IPS-11a (cell line): ENCODE measurements around the gene ANP32A.
"Not testable (repeated sequence)": the region's sequence is repeated elsewhere in the genome, so short reads cannot be mapped to it uniquely, and the experiment has no call there.

Experiments used
- H3K4me3 ChIP-seq: one replicate; pipeline ENCODE4 v1.5.1; 2013; ENCODE audit warnings: low read depth, low read length, control low read depth

Gene ANP32A

DNA sequence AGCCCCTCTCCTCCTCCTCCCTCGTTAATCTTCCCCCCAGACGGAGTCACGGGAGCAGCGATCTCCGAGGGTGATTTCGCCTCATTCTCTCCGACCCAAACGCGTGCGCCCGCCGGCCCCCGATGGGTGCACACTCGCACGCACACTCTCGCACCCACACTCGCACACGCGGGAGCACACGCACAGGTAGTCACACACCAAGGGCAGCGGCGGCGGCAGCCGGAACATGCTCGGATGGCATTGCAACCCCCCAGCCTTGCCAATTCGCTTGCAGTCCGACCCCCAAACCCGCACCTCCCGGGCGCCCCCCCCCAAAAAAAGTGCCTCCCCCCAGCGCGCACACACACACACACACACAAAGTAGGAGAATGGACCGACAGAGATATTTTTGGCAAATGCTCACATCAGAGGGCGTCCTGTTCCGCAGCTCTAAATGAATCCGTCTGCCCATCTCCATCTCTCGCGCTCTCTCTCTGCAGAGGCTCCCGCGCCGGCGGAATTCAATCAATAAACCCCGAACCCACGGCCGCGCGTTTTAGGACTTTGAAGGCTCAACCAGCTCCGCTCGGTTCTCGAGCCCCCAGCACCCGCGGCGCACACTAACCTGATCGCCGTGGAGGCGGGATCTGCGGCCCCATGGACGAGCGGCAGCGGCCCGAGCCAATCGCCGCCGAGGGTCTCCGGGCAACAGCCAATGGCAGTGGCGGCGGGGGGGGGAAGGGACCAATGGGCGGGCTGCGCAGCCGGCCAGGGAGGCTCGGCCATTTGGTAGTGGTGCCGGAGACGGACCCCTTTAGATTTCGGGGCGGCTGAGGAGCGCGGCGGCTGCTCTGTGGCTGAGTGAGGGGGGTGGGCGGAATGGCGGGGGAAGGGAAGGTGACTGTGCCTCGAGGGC lies at the start of gene ANP32A:
Gene ANP32A (minus strand): TSS at position 601 of the 895 bp plus-strand sequence. CDS start 144 bp downstream, at position 457.
- H3K4me3 ChIP-seq = peak within 1 kb of the TSS; percentile 89

DNA sequence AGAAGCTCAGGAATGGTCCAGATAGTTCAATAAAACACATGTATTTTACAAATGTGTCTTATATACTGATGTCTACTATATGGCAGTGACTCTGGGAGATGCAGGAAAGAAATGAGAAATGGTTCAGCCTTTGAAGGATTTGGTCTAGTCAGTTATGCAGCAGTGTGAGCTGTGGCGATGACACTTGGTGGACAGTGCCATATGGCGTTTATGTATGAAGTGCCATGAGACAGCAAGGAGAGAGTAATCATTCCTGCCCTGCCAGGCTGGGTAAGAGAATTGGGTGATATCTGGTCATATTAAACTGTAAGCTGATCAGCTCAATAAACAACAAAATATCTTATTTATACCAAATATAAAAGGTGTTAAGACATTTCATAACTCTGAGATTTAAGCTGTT lies 47.6 kb upstream of the ANP32A start:
- no peak overlapping the region for H3K4me3 ChIP-seq

DNA sequence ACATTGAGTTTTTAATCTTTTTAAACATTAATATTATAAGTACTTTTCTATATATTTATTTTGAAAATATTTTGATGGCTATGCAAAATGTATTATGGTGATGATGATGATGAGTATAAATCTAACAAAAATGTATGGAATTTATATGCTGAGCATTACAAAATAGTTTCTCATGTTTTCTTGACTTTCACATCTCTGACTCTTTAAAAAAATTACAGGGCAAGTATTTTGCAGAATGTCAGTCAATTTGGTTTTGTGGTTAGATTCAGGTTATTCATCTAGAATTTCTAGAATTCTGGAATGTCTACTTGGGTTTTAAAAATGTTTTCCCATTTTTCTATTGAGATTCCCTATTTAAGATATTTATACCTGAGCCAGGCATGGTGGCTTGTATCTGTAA lies 41.7 kb upstream of the ANP32A start:
- H3K4me3 ChIP-seq = no peak overlapping the region

DNA sequence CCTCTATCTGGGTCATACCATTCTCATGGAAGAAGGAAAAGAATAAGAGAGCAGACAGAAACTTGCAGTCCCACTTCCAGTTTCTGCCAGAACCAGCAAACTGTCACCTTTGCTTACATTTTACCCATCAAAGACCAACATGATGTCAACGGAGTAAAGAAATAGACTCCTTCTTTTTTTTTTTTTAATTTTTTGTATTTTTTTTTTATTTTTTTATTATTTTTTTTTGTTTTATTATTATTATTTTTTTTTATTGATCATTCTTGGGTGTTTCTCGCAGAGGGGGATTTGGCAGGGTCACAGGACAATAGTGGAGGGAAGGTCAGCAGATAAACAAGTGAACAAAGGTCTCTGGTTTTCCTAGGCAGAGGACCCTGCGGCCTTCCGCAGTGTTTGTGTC lies 38.0 kb upstream of the ANP32A start:
- H3K4me3 ChIP-seq = not testable (repeated sequence)

DNA sequence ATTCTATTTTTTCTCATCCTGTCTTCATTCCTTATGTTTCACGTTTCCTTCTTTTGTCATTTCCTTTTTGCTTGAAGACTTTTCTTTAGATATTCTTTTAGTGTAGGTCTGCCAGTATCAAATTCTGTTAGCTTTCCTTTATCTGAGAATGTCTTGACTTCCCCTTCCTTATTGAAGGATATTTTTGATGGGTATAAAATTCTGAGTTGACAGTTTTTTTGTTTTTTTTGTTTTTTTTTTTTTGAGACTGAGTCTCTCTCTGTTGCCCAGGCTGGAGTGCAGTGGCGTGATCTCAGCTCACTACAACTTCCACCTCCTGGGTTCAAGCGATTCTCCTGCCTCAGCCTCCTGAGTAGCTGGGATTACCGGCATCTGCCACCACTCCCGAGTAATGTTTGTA lies 36.7 kb upstream of the ANP32A start:
- not testable (repeated sequence) for H3K4me3 ChIP-seq

DNA sequence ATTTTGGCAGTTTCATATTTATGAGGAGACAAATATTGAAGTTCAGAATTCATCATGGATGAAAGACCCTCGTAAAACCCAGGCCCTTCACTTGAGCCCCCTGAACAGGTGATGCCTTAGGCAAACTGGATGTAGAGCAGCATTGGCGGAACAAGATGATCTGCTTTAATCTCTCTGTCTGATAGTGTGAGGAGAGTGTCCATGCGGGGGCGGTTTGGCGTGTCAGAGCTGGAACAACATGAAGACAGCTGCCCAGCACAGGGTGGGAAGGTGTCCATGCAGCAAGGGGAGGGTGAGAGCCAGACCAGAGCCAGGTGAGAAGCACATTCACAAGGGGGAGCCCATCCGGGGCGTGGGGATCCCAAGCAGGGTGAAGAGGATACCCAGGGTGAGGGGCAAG lies 31.8 kb upstream of the ANP32A start:
- no peak overlapping the region for H3K4me3 ChIP-seq

DNA sequence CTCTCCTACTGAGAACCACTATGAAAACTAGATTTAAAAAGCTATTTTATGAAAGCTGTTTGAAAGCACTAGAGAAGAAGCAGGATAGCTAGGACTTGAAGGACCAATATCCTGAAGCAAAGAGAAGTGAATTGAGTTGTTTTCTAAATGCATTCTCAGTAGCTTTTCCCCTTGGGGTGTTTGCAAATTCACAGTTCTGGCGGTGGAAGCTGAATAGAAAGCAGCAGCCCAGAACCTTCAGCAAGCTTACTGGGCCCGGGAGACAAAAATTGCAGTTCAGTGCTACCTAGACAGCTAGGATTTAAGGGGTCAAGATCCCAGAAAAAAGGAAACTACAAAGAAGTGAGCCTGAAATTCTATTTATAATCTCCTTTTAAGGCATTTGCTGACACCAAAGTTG lies 31.3 kb upstream of the ANP32A start:
- H3K4me3 ChIP-seq = no peak overlapping the region

DNA sequence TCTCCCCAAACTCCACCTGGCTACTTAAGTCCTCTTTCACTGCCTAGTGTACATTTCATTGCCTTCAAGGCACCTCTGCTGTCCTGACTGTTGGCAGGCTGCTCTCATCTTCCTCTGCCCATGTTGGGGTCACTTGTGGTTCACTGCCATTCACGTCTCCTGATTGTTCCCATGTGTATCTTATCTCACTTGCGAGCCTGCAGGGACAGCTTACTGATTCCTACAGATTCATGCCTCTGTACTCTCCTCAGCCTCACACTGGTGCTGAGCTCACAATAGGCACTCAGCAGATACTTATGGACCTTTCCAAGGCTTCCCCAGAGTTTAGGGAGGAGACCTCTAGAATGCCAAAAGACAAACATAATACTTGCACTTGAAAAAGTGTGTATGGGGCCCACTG lies 28.8 kb upstream of the ANP32A start:
- no peak overlapping the region for H3K4me3 ChIP-seq

DNA sequence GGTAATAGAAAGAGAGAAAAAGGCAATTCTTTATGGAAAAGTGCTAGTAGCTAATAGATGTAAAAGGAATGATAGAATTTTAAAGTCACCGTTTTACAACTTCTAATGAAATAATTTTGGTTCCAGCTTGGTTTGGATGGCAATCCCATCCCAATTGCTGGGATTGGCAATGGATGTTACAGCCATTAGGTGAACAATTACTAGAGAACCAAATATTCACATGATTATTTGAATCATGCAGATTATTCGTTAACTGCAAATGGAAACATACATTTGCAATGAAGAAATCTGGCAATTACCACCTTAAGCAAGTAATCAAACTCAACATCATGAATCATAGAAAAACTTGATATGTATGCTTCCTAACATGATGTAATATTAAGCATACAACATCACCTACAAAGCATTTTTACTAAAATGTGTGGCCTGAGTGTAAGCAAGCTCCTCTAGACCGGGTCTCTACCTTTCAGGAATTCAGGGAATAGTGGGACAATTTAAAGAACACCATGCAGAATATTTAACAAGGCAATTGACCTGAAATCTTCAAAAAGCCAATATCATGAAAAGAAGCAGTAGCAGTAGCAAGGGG lies 26.2 kb upstream of the ANP32A start:
- H3K4me3 ChIP-seq = no peak overlapping the region

DNA sequence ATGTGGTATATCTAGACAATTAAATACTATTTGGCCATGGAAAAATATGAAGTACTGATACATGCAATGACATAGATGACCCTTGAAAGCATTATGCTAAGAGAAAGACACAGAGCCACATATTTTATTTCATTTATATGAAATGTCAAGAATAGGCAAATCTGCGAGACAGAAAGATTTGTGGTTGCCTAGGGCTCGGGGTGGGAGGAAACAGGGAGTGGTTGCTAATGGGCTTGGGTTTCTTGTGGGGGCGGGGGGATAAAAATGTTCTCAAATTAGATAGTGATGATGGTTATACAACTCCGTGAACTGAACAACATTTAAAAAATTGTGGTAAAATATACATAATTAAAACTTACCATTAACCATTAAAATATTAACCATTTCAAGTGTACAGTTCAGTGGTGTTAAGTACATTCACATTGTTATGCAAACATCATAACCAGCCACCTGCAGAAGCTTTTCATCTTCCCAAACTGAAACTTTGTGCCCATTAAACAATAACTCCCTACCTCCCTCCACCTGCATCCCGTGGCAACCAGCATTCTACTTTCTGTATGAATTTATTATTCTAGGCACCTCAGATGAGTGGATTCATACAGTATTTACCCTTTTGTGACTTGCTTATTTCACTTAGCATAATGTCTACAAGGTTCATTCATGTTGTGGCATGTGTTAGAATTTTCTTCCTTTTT lies 24.3 kb upstream of the ANP32A start:
- no peak overlapping the region for H3K4me3 ChIP-seq

DNA sequence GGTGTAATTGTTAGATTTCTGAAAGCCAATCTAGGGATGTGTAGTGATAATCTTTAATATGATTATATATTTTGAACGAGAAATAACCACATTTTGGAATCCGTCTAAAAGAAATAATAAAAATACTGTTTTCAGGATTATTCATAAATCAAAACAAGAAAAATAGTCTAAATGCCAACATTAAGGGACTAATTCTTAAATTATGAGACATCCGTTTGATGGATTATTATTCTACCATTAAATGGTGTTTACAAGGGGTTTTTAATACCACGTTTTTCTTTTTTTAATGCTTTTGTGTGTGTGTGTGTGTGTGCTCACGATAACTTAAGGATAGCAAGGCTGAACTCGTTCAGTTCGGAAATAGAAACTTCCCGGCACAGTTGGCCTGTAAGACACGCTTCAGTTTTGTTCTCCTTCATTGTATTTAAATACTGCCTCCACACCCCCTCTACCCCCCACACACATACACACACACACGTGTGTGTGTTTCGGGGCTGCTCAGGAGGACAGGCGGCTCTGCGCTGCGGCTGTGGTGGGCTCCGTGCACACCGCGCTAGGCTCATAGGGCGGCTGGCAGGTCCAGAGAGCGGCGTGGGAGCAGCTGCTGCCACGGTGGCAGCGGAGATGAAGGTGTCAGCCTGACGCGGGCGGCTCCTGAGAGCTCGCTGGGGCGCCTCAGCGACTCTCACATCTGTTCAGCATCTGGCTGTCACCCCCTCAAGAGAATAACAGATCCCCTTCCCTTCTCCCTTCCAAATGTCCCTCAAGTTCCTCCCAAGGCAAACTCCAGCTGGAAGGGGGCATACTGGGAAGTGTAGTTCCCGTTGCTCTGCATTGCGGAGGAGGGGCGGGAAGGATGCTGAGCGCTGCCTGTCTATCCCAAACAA lies 23.0 kb upstream of the ANP32A start:
- peak overlapping the region; percentile 57 for H3K4me3 ChIP-seq

DNA sequence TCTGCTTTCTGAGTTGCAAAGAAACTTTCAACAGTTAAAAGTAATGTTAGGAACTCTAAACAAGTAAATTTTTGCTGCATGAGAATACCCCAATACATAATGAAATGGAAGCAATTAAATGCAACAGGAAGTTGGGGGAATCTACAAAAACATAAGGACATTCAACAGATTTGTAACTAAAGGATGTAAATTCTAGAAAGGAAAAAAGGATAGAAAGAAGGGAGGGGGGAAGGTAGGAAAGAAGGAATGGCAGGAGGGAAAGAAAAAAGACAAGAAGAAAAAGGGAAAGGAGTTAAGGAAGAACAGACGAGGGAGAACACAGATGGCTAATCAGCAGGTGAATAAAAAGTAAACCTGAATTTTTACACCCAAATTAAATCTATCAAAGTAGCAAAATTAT lies 22.3 kb upstream of the ANP32A start:
- H3K4me3 ChIP-seq = no peak overlapping the region

DNA sequence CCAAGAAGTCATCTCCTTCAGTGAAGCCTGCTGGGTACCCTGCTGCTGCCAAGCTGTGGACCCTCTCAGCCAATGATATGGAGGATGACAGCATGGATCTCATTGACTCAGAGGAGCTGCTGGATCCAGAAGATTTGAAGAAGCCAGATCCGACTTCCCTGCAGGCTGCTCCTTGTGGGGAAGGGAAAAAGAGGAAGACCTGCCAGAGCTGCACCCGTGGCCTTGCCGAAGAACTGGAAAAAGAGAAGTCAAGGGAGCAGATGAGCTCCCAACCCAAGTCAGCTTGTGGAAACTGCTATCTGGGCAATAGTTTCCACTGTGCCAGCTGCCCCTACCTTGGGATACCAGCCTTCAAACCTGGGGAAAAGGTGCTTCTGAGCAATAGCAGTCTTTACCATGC lies 13.7 kb upstream of the ANP32A start:
- no peak overlapping the region for H3K4me3 ChIP-seq

DNA sequence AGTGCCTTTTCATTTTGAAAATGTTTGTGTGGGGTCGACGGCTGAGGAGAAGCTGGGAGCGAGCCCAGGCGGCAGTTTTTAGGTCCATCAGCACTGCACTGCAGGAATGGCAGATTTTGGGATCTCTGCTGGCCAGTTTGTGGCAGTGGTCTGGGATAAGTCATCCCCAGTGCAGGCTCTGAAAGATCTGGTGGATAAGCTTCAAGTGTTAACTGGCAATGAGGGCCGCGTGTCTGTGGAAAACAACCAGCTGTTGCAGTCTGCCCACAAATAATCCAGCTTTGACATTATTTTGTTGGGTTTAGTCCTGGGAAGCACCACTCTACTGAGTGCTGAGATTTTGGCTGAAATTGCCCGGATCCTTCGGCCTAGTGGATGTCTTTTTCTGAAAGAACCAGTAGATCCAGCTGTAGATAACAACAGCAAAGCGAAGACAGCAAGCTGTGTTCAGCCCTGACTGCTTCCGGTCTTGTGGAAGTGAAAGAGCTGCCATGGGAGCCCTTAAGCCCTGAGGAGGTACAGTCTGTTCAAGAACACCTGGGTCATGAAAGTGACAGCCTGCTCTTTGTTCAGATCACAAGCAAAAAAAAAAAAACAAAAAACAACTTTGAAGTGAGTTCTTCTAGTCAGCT lies 13.1 kb upstream of the ANP32A start:
- H3K4me3 ChIP-seq = no peak overlapping the region

DNA sequence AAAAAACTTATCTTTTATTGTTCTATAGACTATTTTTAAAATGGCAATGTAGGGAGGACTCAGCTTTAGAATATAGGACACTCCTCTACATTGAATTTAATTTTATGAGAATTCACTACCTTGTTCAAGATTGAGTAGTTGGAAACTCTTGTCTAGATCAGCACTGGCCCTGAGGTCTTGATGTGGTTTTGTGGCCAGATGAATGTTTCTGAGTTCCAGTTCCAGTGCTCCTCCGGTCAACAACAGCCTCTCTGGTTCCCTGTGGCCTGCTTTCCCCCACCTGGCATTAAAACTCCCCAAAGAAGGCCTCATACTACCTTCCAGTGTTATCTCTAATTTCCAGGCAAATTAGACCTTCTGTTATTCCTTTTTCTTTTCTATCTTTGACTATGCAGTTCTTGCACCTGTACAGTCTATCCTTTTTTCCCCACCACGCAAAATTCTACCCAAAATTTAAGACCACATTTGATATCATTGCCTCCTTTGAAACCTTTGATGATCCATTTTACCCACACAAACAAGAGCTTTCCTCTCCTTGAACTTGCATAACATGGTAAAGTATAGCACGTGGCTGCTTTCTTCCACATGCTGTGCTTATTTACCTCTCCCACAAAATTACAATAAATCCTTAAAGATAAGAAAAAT lies 9.6 kb upstream of the ANP32A start:
- no peak overlapping the region for H3K4me3 ChIP-seq

DNA sequence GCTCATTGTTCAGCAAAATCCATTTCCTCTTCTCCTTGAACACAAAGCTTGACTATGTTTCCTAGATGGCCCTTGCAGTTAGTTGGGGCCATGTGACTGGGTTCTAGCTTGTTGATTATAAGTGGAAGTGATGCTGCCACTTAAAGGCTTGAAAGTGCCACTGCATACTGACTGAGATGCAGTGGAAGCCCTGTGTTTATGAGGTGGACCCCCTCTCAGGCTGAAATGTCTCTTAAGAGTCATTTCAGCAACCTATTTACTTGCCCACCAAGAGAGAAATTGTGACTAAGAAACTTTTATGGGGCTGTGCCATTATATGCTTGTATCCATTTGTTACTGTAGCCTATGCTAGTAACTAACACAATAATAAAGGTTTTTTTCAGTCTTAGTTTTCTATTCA lies 8.4 kb upstream of the ANP32A start:
- no peak overlapping the region for H3K4me3 ChIP-seq

DNA sequence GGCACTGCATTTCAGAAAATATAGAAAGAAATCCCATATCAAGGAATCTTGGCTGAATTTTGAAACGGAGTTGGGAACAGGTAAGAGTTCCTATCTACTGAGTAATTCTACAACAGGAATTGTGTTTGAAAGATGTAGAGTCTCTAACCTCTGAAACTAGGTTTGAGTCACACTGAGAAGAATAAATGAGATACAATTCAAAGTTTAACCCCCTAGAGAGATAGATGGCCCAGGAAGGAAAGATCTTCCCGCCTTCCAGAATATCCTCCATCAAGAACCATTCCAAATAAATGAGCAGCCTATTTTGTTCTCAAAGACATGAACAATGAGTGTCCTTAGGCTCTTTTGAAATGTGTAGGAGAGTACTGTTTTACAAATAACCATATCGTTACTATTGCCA lies 2.9 kb upstream of the ANP32A start:
- no peak overlapping the region for H3K4me3 ChIP-seq

DNA sequence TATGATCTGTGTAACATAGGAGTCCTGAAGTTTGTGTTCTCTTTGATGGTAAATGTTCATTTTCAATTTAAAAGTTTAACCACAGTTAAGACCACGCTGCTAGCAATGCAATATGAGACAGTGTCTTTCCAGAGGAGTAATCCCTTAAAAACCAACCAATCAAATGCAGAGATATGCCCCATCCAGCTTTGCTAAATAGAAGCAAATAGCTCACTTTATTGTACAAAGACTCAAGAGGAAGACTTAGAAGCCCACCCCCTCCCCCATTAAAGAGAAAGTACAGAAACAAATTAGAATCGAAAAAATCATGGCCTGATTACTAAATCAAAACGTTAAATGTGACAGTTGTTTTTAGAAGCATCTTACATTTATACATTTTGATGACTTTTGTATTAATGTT lies 2.1 kb upstream of the ANP32A start:
- H3K4me3 ChIP-seq = no peak overlapping the region

DNA sequence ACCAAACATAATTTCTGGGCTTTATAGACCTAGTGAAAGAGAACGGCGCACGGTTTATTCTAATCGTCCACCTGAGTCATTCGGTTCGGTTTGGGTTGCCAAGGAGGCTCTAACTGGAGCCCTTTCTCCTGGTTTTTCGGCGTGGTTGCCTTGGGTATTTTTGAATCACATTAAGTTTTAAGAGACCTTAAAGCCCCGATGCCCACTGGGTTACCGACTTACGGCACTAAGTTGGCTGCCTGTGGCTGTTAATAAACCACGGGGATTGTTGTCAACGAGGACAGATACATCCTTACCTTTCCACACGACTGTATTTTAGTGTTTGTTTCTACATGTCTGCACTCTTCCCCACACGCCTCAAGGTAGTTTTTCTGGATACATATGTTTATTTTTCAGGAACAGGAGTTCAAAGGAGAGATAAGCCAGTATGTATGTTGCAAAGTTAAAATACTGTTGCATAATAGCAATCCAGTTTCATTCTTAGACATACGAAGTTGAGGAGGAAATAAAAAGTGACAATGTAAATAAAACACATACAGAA lies 1.2 kb upstream of the ANP32A start:
- H3K4me3 ChIP-seq = peak overlapping the region; percentile 57
